K562 (cell line): ENCODE measurements around the gene PHKG2. TPM values are rescaled to one million over a fixed set of nuclear protein-coding genes. Genes with fewer than 3 reads are reported as not detected.
A peak's percentile ranks its signal among the peaks of the same experiment; 100 is the strongest.

ENCODE experiments used
- ATAC-seq: fragments of 200-7000 bp; cut with Tn5 transposase; 3 replicates; pipeline ENCODE4 v1.9.1; 2020; ENCODE audit warnings: moderate library complexity
- BruUV-seq: library from RNA; stranded (reverse); fragments of 400-500 nt; replicated peaks from 2 replicates; lab custom pipeline; 2021; lab: Mats Ljungman, UMichigan
- CTCF ChIA-PET: fragments of 300-600 bp; formaldehyde crosslinking; extraction: SDS; loops from one replicate; lab custom pipeline; 2021; ENCODE audit warnings: low intra/inter-chr PET ratio; lab: Yijun Ruan, JAX
- POLR2A ChIA-PET: fragments of 300-600, 350-650 bp; sonication (Branson Sonifier 250); formaldehyde crosslinking; extraction: SDS; loops from one replicate; lab custom pipeline; 2021; ENCODE audit warnings: antibody characterized with exemption, inconsistent platforms; lab: Yijun Ruan, JAX
- DNase-seq, 4 experiments: peaks; one replicate each; pipeline versions ENCODE4 v3.0.0 to v3.0.0-alpha.2; 2011 to 2018; ENCODE audit warnings: low spot score in 3 of 4, mixed read lengths in 3 of 4; ENCODE audit errors: extremely low read depth in 1 of 4
- FAIRE-seq: peaks from 2 replicates; lab custom pipeline; 2011; peaks lifted over from hg19 to GRCh38; lab: Jason Lieb, UNC
- H2AFZ ChIP-seq: 2 replicates; pipeline ENCODE4 v1.6.0; 2011; ENCODE audit warnings: low read depth, low read length, control low read depth, inconsistent platforms
- H3K27ac ChIP-seq: fragments of 200-600 bp; 3 replicates; pipeline ENCODE4 v1.8.0; 2011; ENCODE audit warnings: low read depth, mild to moderate bottlenecking, control low read depth, inconsistent platforms, low read length, moderate library complexity, mixed read lengths; ENCODE audit errors: extremely low read depth
- H3K27me3 ChIP-seq, 2 experiments: fragments of 300-600 bp in 1 of 2; 2 replicates in 1 of 2; 3 replicates in 1 of 2; pipeline versions ENCODE4 v1.6.0 to v1.8.0; 2011; ENCODE audit warnings: inconsistent platforms in 2 of 2, low read length in 2 of 2, mild to moderate bottlenecking in 1 of 2, mixed read lengths in 1 of 2, moderate library complexity in 1 of 2; ENCODE audit not compliant: control insufficient read depth in 2 of 2, insufficient read depth in 2 of 2
- H3K36me3 ChIP-seq: fragments of 300-600 bp; 3 replicates; pipeline ENCODE4 v1.8.0; 2011; ENCODE audit warnings: mild to moderate bottlenecking, low read length, inconsistent platforms; ENCODE audit not compliant: control insufficient read depth, insufficient read depth
- H3K4me1 ChIP-seq, 2 experiments: fragments of 200-600 bp in 1 of 2; replicated peaks in 1 of 2; 2 replicates in 1 of 2; 3 replicates in 1 of 2; pipeline versions ENCODE4 v1.5.1 to v1.8.0; 2011; ENCODE audit warnings: inconsistent platforms in 2 of 2, low read length in 2 of 2, mild to moderate bottlenecking in 1 of 2, mixed read lengths in 1 of 2, moderate library complexity in 1 of 2; ENCODE audit not compliant: control insufficient read depth in 2 of 2, insufficient read depth in 2 of 2
- H3K4me2 ChIP-seq: 2 replicates; pipeline ENCODE4 v1.6.1; 2011; ENCODE audit warnings: low read length, control low read depth, inconsistent platforms, mixed read lengths; ENCODE audit not compliant: insufficient read depth
- H3K4me3 ChIP-seq: fragments of 200-600 bp; sonication (generic), shearing (Covaris generic); 2 replicates; pipeline ENCODE4 v1.5.1; 2016; ENCODE audit warnings: control low read depth, inconsistent platforms
- H3K79me2 ChIP-seq: fragments of 200-600 bp; 3 replicates; pipeline ENCODE4 v1.8.0; 2011; ENCODE audit warnings: low read length, inconsistent platforms; ENCODE audit not compliant: control insufficient read depth, insufficient read depth
- H3K9ac ChIP-seq, 2 experiments: 2 replicates each; pipeline versions ENCODE4 v1.6.0 to v1.6.1; 2011; ENCODE audit warnings: low read depth in 2 of 2, low read length in 2 of 2, control low read depth in 1 of 2, inconsistent platforms in 1 of 2, mild to moderate bottlenecking in 1 of 2, mixed read lengths in 1 of 2; ENCODE audit not compliant: insufficient read depth in 1 of 2
- H3K9me1 ChIP-seq: one replicate; pipeline ENCODE4 v1.6.0; 2011; ENCODE audit warnings: inconsistent platforms, mild to moderate bottlenecking, low read length, moderate library complexity; ENCODE audit not compliant: control insufficient read depth, insufficient read depth
- H3K9me3 ChIP-seq: replicated peaks from 2 replicates; pipeline ENCODE4 v1.5.1; 2011; ENCODE audit warnings: low read depth, low read length, inconsistent platforms; ENCODE audit not compliant: control insufficient read depth, insufficient read depth
- H4K20me1 ChIP-seq: replicated peaks from 2 replicates; pipeline ENCODE4 v1.6.1; 2011; ENCODE audit warnings: low read length, inconsistent platforms, mixed read lengths; ENCODE audit not compliant: control insufficient read depth, insufficient read depth
- MITF ChIP-seq: IDR thresholded peaks from 2 replicates; pipeline ENCODE4 v1.6.1; 2014; ENCODE audit warnings: antibody characterized with exemption
- RBFOX2 ChIP-seq: fragments of 200-400 bp; formaldehyde crosslinking; IDR thresholded peaks from 2 replicates; pipeline ENCODE4 v1.6.1; 2017; ENCODE audit warnings: low read depth, mild to moderate bottlenecking, low read length, moderate library complexity
- SMARCB1 ChIP-seq: IDR thresholded peaks from 2 replicates; pipeline ENCODE4 v1.6.1; 2011; ENCODE audit warnings: improper control_type of control experiment, low read depth; ENCODE audit not compliant: insufficient read length
- WGBS: fragments of 100-300 bp; shearing (Covaris generic); methylation state at CpG from one replicate; pipeline ENCODE4 v1.1.6; 2016; ENCODE audit warnings: low coverage, mixed read lengths; ENCODE audit not compliant: insufficient coverage; ENCODE audit errors: missing lambda C conversion rate; 5-methylcytosine and 5-hydroxymethylcytosine counted together
- in situ Hi-C: fragments of 300-500 bp; cut with MboI; formaldehyde crosslinking; loops from 4 replicates; pipeline ENCODE4 v1.15.0; 2018; ENCODE audit warnings: inconsistent platforms, mixed read lengths
- intact Hi-C: fragments of 100-400 bp; cut with micrococcal nuclease; formaldehyde crosslinking; loops from 2 replicates; pipeline ENCODE4 v1.14.2; 2022
- polyA plus RNA-seq, 8 experiments: library from polyadenylated mRNA; depleted of rRNA in 4 of 8; stranded (reverse) in 5 of 8; unstranded in 3 of 8; fragments of >200 nt; fragmentation: Nextera tagmentation in 2 of 8; fragmentation: Illumina TruSeq in 1 of 8; extraction: Ambion mirVana in 2 of 8; extraction: Trizol in 1 of 8; gene quantifications; 2 replicates each; pipeline versions ENCODE4 v1.2.1 to v1.2.3, GENCODE V29; 2011 to 2014; ENCODE audit warnings: inconsistent platforms in 1 of 8, missing spikeins in 1 of 8
- total RNA-seq, 7 experiments: library from RNA; depleted of rRNA in 6 of 7; stranded (reverse); fragments of >200 nt in 6 of 7; fragmentation: Illumina TruSeq in 2 of 7; extraction: Trizol in 2 of 7; gene quantifications; 2 replicates each; pipeline versions ENCODE4 v1.2.1 to v1.2.3, GENCODE V29; 2011 to 2021; ENCODE audit warnings: low replicate concordance in 1 of 7

The PHKG2 gene
- total and polyA plus RNA-seq, 9 of the 15 experiments (the other 6 are each of a cell fraction or from before 2014, with no cell fraction given), result 5.8 to 54.2 (median 30.7) TPM

GRCh38 chr16:30764816-30765465 lies 16.7 kb downstream of the PHKG2 start:
- no peaks in the 10 kb centered on the region for H3K27me3 ChIP-seq
- no peaks in the 10 kb centered on the region for H4K20me1 ChIP-seq
- H3K9me3 ChIP-seq, result no peaks in the 10 kb centered on the region
- WGBS, result 98% methylated on average over 12 of the region's 12 CpGs
- no peak overlapping the region for H3K4me3 ChIP-seq
- peaks cover 42% of the 10 kb centered on the region for H3K79me2 ChIP-seq
- in situ Hi-C loops, result no loop called here
- H3K4me1 ChIP-seq, result peaks cover 19 to 47% of the 10 kb centered on the region in 2 experiments; a peak in 4 of 5 replicates
- H3K9ac ChIP-seq, result peak overlapping the region in 1 of 2 experiments; percentile 27; a peak in 2 of 4 replicates
- H2AFZ ChIP-seq, result no peak overlapping the region
- TF ChIP-seq MITF, result no peak
- 0 out of 2 replicates have a peak, but pooled peaks have one; percentile 23 for TF ChIP-seq RBFOX2
- TF ChIP-seq SMARCB1, result no peak
- TF ChIP-seq, all 486 proteins: peak for 1
- Histone ChIP-seq H3K27ac (no peak overlapping the region), H3K9me1 (no peaks in the 10 kb centered on the region), H3K4me2 (no peak overlapping the region), H3K36me3 (peaks cover 78% of the 10 kb centered on the region)
- ChIA-PET CTCF (no interaction called here), POLR2A (interaction anchor here (0.6 to 3.1 kb wide), 6 partner anchors 9 to 353 kb away, joined by 3 to 16 read pairs (median 4); partner anchors contain the start of genes KAT8 and PHKG2)
- ATAC-seq, result no peak
- intact Hi-C loops, result loop anchor here (5.0 kb wide), 1 partner anchor 47 kb away; no protein-coding TSS in a partner anchor
- BruUV-seq, result no TSS peak
- no peak for FAIRE-seq
- DNase-seq, result no peak
